H9 (cell line): ENCODE measurements around the gene USP12. TPM values are rescaled to one million over a fixed set of nuclear protein-coding genes. Genes with fewer than 3 reads are reported as not detected.

ENCODE experiments used
- DNase-seq: peaks from one replicate; pipeline ENCODE4 v3.0.0-alpha.2; 2017
- H2AFZ ChIP-seq: one replicate; pipeline ENCODE4 v1.6.1; 2013; ENCODE audit warnings: mild to moderate bottlenecking, low read length, control low read depth, moderate library complexity
- H2AK5ac ChIP-seq: 2 replicates; pipeline ENCODE4 v1.6.1; 2013; ENCODE audit warnings: low read length, control low read depth, mixed read lengths; ENCODE audit not compliant: insufficient read length
- H2BK120ac ChIP-seq: one replicate; pipeline ENCODE4 v1.6.1; 2013; ENCODE audit warnings: low read depth, mild to moderate bottlenecking, low read length, control low read depth, inconsistent platforms; ENCODE audit not compliant: poor library complexity, severe bottlenecking
- H2BK12ac ChIP-seq: 2 replicates; pipeline ENCODE4 v1.6.1; 2013; ENCODE audit warnings: low read length, control low read depth, mixed read lengths, low read depth; ENCODE audit not compliant: insufficient read length
- H2BK15ac ChIP-seq: 2 replicates; pipeline ENCODE4 v1.6.1; 2013; ENCODE audit warnings: low read depth, low read length, control low read depth
- H2BK20ac ChIP-seq: one replicate; pipeline ENCODE4 v1.6.1; 2013; ENCODE audit warnings: low read depth, mild to moderate bottlenecking, low read length, control low read depth, inconsistent platforms; ENCODE audit not compliant: poor library complexity, severe bottlenecking
- H2BK5ac ChIP-seq: 2 replicates; pipeline ENCODE4 v1.6.1; 2013; ENCODE audit warnings: low read length, control low read depth, mixed read lengths; ENCODE audit not compliant: insufficient read length
- H3K14ac ChIP-seq: 2 replicates; pipeline ENCODE4 v1.6.1; 2013; ENCODE audit warnings: low read length, control low read depth; ENCODE audit not compliant: insufficient read depth
- H3K18ac ChIP-seq: 2 replicates; pipeline ENCODE4 v1.6.1; 2013; ENCODE audit warnings: low read depth, mild to moderate bottlenecking, mixed read lengths, low read length, control low read depth; ENCODE audit not compliant: insufficient read length
- H3K23ac ChIP-seq: 2 replicates; pipeline ENCODE4 v1.6.1; 2013; ENCODE audit warnings: low read length, control low read depth, mixed read lengths, low read depth; ENCODE audit not compliant: insufficient read length
- H3K23me2 ChIP-seq: 2 replicates; pipeline ENCODE4 v1.6.1; 2013; ENCODE audit warnings: low read depth, mild to moderate bottlenecking, mixed read lengths, low read length, control low read depth; ENCODE audit not compliant: insufficient read length, poor library complexity, severe bottlenecking
- H3K27ac ChIP-seq: 2 replicates; pipeline ENCODE4 v1.5.1; 2013; ENCODE audit warnings: low read length, control low read depth, mixed read lengths, low read depth; ENCODE audit not compliant: insufficient read length
- H3K27me3 ChIP-seq: 2 replicates; pipeline ENCODE4 v1.6.1; 2013; ENCODE audit warnings: low read length, control low read depth, inconsistent platforms; ENCODE audit not compliant: insufficient read depth
- H3K4ac ChIP-seq: 2 replicates; pipeline ENCODE4 v1.6.1; 2013; ENCODE audit warnings: low read depth, mild to moderate bottlenecking, control low read depth, inconsistent platforms, low read length, moderate library complexity
- H3K4me1 ChIP-seq: 2 replicates; pipeline ENCODE4 v1.6.1; 2013; ENCODE audit warnings: low read length, control low read depth, inconsistent platforms; ENCODE audit not compliant: insufficient read depth
- H3K4me2 ChIP-seq: 2 replicates; pipeline ENCODE4 v1.6.1; 2013; ENCODE audit warnings: low read length, control low read depth, mixed read lengths; ENCODE audit not compliant: insufficient read length, insufficient read depth
- H3K56ac ChIP-seq: 2 replicates; pipeline ENCODE4 v1.6.1; 2013; ENCODE audit warnings: low read depth, mild to moderate bottlenecking, mixed read lengths, low read length, control low read depth; ENCODE audit not compliant: insufficient read length
- H3K79me1 ChIP-seq: 2 replicates; pipeline ENCODE4 v1.6.1; 2013; ENCODE audit warnings: low read depth, mild to moderate bottlenecking, moderate library complexity, low read length, control low read depth, inconsistent platforms; ENCODE audit not compliant: insufficient read depth, poor library complexity, severe bottlenecking
- H3K79me2 ChIP-seq: 2 replicates; pipeline ENCODE4 v1.6.1; 2013; ENCODE audit warnings: low read length, control low read depth, inconsistent platforms; ENCODE audit not compliant: insufficient read depth
- H3K9ac ChIP-seq: 2 replicates; pipeline ENCODE4 v1.6.1; 2013; ENCODE audit warnings: low read length, control low read depth, mixed read lengths; ENCODE audit not compliant: insufficient read length; ENCODE audit errors: extremely low read depth
- H3K9me3 ChIP-seq: one replicate; pipeline ENCODE4 v1.6.1; 2013; ENCODE audit warnings: low read depth, low read length, inconsistent platforms; ENCODE audit not compliant: control insufficient read depth
- H3T11ph ChIP-seq: one replicate; pipeline ENCODE4 v1.6.1; 2013; ENCODE audit warnings: mild to moderate bottlenecking, low read length, control low read depth, inconsistent platforms
- H4K20me1 ChIP-seq: one replicate; pipeline ENCODE4 v1.6.1; 2013; ENCODE audit not compliant: control insufficient read depth, insufficient read length, insufficient read depth
- H4K5ac ChIP-seq: 2 replicates; pipeline ENCODE4 v1.6.1; 2013; ENCODE audit warnings: low read depth, mild to moderate bottlenecking, mixed read lengths, low read length, control low read depth; ENCODE audit not compliant: insufficient read length
- H4K8ac ChIP-seq: replicated peaks from 2 replicates; pipeline ENCODE4 v1.6.1; 2013; ENCODE audit warnings: low read length, control low read depth, mixed read lengths, low read depth; ENCODE audit not compliant: insufficient read length
- H4K91ac ChIP-seq: 2 replicates; pipeline ENCODE4 v1.6.1; 2013; ENCODE audit warnings: low read depth, mild to moderate bottlenecking, moderate library complexity, mixed read lengths, low read length, control low read depth; ENCODE audit not compliant: insufficient read length
- H3K27ac Mint-ChIP-seq, 3 experiments: 2 replicates in 2 of 3; 3 replicates in 1 of 3; pipeline ENCODE4 v1.8.0; 2020 to 2021; ENCODE audit warnings: mixed read lengths in 3 of 3, mild to moderate bottlenecking in 1 of 3, moderate library complexity in 1 of 3
- H3K27me3 Mint-ChIP-seq: 2 replicates; pipeline ENCODE4 v1.8.0; 2021; ENCODE audit warnings: low read depth, mild to moderate bottlenecking, moderate library complexity, mixed read lengths
- H3K36me3 Mint-ChIP-seq, 3 experiments: 2 replicates in 2 of 3; 3 replicates in 1 of 3; pipeline ENCODE4 v1.8.0; 2020 to 2021; ENCODE audit warnings: low read depth in 3 of 3, mixed read lengths in 3 of 3; ENCODE audit not compliant: insufficient read depth in 1 of 3
- H3K4me1 Mint-ChIP-seq, 2 experiments: 2 replicates each; pipeline ENCODE4 v1.8.0; 2020; ENCODE audit warnings: mixed read lengths in 2 of 2
- H3K4me3 Mint-ChIP-seq, 2 experiments: 2 replicates in 1 of 2; 3 replicates in 1 of 2; pipeline ENCODE4 v1.8.0; 2020 to 2021; ENCODE audit warnings: mild to moderate bottlenecking in 2 of 2, mixed read lengths in 2 of 2, moderate library complexity in 1 of 2
- H3K9me3 Mint-ChIP-seq, 2 experiments: 2 replicates in 1 of 2; 3 replicates in 1 of 2; pipeline ENCODE4 v1.8.0; 2020; ENCODE audit warnings: mild to moderate bottlenecking in 2 of 2, mixed read lengths in 2 of 2, moderate library complexity in 1 of 2
- WGBS: extraction: QIAGEN DNeasy Blood & Tissue Kit; methylation state at CpG from one replicate; pipeline ENCODE4 v1.1.7; 2013; ENCODE audit warnings: missing lambda C conversion rate, low lambda C conversion rate, mixed read lengths; ENCODE audit not compliant: insufficient read length; ENCODE audit errors: extremely low coverage; 5-methylcytosine and 5-hydroxymethylcytosine counted together
- total RNA-seq: library from RNA; stranded (reverse); gene quantifications from 2 replicates; pipeline ENCODE4 v1.2.1, GENCODE V29; 2021
- TF ChIP-seq, protein P1 (sequence below): fragments of 200-600 bp; sonication (generic); conservative IDR thresholded peaks from 3 replicates; pipeline ENCODE4 v1.8.0; 2021; ENCODE audit warnings: antibody characterized with exemption, mild to moderate bottlenecking

Gene USP12
- total RNA-seq, 1 experiment from 2014 or later, result 24.8 TPM

DNA sequence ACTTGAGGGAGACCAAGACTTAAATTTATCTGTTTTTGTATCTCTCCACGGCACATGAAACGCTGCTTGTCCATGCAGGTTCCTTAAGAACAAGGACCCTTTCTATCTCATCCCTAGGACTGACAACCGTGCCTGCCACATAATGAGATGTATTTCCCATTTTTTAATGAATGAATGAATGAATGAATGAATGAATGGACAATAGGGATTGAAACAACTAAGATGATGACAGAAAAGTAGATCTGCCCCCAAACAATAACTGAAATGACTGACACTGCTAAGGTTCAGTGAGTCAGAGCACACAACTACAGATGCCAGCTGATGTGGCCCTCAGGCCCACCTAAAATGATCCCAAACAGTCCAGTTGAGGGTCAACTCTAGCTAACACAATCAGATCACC, 69.8 kb downstream of the USP12 start:
- H2AFZ ChIP-seq, result no peak overlapping the region
- no peak overlapping the region for H3K9ac ChIP-seq
- no peak overlapping the region for H3K27ac ChIP-seq
- H2BK5ac ChIP-seq, result no peak overlapping the region
- no peak overlapping the region for H2BK20ac ChIP-seq
- H2BK12ac ChIP-seq, result no peak overlapping the region
- H3K4me2 ChIP-seq, result no peak overlapping the region
- H4K8ac ChIP-seq, result no peak overlapping the region
- H3K27me3 Mint-ChIP-seq, result no peaks in the 10 kb centered on the region
- DNase-seq, result no peak
- H3K4me1 ChIP-seq, result no peaks in the 10 kb centered on the region
- no peaks in the 10 kb centered on the region for H3K4me1 Mint-ChIP-seq
- H3K4ac ChIP-seq, result no peak overlapping the region
- H4K5ac ChIP-seq, result no peak overlapping the region
- no peaks in the 10 kb centered on the region; a peak in 1 of 5 replicates for H3K9me3 Mint-ChIP-seq
- no peak overlapping the region for H3K23ac ChIP-seq
- no peak overlapping the region for H2BK120ac ChIP-seq
- H3K23me2 ChIP-seq, result no peaks in the 10 kb centered on the region
- WGBS, result no CpG with 5 or more reads among the region's 3 CpGs
- TF ChIP-seq, protein P1, sequence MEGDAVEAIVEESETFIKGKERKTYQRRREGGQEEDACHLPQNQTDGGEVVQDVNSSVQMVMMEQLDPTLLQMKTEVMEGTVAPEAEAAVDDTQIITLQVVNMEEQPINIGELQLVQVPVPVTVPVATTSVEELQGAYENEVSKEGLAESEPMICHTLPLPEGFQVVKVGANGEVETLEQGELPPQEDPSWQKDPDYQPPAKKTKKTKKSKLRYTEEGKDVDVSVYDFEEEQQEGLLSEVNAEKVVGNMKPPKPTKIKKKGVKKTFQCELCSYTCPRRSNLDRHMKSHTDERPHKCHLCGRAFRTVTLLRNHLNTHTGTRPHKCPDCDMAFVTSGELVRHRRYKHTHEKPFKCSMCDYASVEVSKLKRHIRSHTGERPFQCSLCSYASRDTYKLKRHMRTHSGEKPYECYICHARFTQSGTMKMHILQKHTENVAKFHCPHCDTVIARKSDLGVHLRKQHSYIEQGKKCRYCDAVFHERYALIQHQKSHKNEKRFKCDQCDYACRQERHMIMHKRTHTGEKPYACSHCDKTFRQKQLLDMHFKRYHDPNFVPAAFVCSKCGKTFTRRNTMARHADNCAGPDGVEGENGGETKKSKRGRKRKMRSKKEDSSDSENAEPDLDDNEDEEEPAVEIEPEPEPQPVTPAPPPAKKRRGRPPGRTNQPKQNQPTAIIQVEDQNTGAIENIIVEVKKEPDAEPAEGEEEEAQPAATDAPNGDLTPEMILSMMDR, result no peak
- no peaks in the 10 kb centered on the region for H3K79me2 ChIP-seq
- no peak overlapping the region for H3K4me3 Mint-ChIP-seq
- no peak overlapping the region for H4K91ac ChIP-seq
- no peak overlapping the region for H3K14ac ChIP-seq
- H3K27ac Mint-ChIP-seq, result no peak overlapping the region
- H3K18ac ChIP-seq, result no peak overlapping the region
- H3T11ph ChIP-seq, result no peak overlapping the region
- H2AK5ac ChIP-seq, result no peak overlapping the region
- H2BK15ac ChIP-seq, result no peak overlapping the region
- H3K56ac ChIP-seq, result no peak overlapping the region
- no peaks in the 10 kb centered on the region for H3K9me3 ChIP-seq
- H4K20me1 ChIP-seq, result no peaks in the 10 kb centered on the region
- peaks cover 3% of the 10 kb centered on the region for H3K79me1 ChIP-seq
- no peaks in the 10 kb centered on the region for H3K27me3 ChIP-seq
- peaks cover 0 to 23% (median 17%) of the 10 kb centered on the region in 3 experiments; a peak in 3 of 7 replicates for H3K36me3 Mint-ChIP-seq
